Measurements from ENCODE around the gene AUTS2. TPM values are rescaled to one million over a fixed set of nuclear protein-coding genes. Genes with fewer than 3 reads are reported as not detected.

AUTS2 gene
- total RNA-seq, 1 experiment from 2014 or later: not detected

DNA sequence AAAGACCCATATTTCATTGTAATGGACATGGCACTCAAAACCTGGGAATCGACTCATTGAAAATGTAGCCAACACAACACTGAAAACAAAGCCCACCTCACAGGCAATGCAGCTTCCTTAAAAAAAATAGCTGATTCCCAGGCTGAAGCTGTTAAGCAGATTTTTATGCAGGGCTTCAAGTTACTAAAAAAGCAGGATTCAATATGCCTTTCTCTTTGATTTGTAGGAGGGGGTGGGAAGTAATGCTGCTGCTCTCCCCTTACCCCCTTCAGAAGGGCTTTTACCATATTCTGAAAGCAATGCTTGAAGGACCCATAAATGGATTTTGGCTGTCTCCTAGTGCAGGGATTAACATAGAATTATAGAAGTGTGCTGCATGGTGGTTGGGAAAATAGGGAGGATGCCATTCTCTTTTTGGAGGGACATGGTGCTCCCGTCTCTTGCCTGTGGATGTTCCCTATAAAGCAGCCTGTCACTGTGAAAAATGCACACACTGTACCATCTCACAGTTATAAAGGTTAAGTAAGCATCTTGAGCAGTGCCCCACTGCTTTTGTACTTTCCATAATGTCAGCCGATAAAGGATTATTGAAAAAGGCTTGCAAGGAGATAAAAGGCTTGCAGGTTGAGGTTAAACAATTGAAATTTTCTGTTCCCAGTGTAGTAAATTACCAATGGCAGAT is 262.8 kb downstream of the AUTS2 start:
- Mint-ChIP-seq H3K27me3 (ENCODE audit: unreplicated experiment) (no peaks in the 10 kb centered on the region), H3K36me3 (ENCODE audit: insufficient read depth, unreplicated experiment) (no peaks in the 10 kb centered on the region)
- CTCF ChIA-PET: no interaction called here

DNA sequence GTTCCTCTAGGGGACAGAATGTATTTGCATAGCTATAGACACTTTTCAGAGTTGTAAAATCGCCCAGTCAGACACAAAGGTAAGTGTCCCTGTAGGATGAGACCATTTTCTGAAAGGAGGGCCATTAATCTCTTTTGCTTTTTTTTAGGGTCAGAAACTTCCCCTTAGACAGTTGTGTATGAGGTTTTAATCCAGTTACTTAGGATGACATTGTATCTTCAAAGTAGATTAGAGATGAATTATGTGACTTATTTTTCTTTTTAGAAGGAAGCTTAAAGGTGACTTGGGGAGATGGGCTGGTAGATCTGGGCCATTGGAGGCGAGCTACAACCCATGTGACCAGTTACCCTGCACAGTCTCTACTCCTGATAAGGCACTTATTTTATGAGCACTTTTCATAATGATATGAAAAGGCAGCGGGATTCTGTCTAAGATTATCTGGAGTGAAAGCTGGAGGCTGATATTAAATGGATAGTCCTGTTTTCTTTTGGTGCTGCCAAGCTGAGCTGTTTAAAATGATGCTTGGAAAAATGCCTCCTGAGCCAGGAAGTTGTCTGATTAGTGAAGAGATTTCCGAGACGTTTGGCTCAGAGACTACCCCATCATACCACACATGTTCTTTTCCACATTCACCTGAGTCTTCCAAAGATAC is 264.3 kb downstream of the AUTS2 start:
- intact Hi-C loops (cut with micrococcal nuclease; ENCODE audit: unreplicated experiment): no loop called here
- no TSS peak for BruUV-seq (replicated peaks)
- no peaks in the 10 kb centered on the region for H3K36me3 Mint-ChIP-seq (ENCODE audit: insufficient read depth, unreplicated experiment)
- no peaks in the 10 kb centered on the region for H3K27me3 Mint-ChIP-seq (ENCODE audit: unreplicated experiment)
- DNase-seq: no peak
- H3K9me3 Mint-ChIP-seq (ENCODE audit: low read depth, unreplicated experiment): peaks cover 2% of the 10 kb centered on the region
- no peaks in the 10 kb centered on the region for H3K4me1 Mint-ChIP-seq (ENCODE audit: low read depth, unreplicated experiment)
- TF ChIP-seq, protein P1, sequence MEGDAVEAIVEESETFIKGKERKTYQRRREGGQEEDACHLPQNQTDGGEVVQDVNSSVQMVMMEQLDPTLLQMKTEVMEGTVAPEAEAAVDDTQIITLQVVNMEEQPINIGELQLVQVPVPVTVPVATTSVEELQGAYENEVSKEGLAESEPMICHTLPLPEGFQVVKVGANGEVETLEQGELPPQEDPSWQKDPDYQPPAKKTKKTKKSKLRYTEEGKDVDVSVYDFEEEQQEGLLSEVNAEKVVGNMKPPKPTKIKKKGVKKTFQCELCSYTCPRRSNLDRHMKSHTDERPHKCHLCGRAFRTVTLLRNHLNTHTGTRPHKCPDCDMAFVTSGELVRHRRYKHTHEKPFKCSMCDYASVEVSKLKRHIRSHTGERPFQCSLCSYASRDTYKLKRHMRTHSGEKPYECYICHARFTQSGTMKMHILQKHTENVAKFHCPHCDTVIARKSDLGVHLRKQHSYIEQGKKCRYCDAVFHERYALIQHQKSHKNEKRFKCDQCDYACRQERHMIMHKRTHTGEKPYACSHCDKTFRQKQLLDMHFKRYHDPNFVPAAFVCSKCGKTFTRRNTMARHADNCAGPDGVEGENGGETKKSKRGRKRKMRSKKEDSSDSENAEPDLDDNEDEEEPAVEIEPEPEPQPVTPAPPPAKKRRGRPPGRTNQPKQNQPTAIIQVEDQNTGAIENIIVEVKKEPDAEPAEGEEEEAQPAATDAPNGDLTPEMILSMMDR (IDR thresholded peaks at IDR 0.05; ENCODE audit: unreplicated experiment): no peak
- H3K27ac Mint-ChIP-seq (ENCODE audit: unreplicated experiment): no peak overlapping the region
- CTCF ChIA-PET: no interaction called here
- H3K4me3 Mint-ChIP-seq (ENCODE audit: low read depth, unreplicated experiment): no peak overlapping the region

More for the DNA sequence above, 262.8 kb downstream of the AUTS2 start:
- intact Hi-C loops (cut with micrococcal nuclease; ENCODE audit: unreplicated experiment): no loop called here
- Mint-ChIP-seq H3K27ac (ENCODE audit: unreplicated experiment) (no peak overlapping the region), H3K4me1 (ENCODE audit: low read depth, unreplicated experiment) (no peaks in the 10 kb centered on the region), H3K4me3 (ENCODE audit: low read depth, unreplicated experiment) (no peak overlapping the region), H3K9me3 (ENCODE audit: low read depth, unreplicated experiment) (peaks cover 2% of the 10 kb centered on the region)
- BruUV-seq (replicated peaks): no TSS peak
- TF ChIP-seq, protein P1 (IDR thresholded peaks at IDR 0.05; ENCODE audit: unreplicated experiment): no peak
- DNase-seq: no peak

DNA sequence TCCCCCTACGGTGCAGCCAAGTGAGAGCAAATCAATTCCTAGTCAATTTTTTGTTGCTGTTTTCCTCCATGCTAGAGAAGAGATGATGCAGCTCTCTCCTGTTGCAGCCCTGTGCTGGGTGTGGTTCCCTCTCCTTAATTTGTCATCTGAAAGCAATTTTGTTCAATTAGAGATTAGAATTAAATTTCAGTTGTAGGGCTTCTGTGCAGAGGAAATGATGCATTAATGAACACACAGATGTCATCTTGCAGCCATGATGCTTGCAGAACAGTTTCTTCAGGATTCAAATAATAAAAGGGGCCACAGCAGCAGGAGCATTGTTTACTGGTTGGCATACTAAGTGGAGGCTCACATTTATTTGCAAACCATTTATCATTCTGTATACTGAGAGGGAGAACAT is 266.0 kb downstream of the AUTS2 start:
- H3K27ac Mint-ChIP-seq (ENCODE audit: unreplicated experiment): no peak overlapping the region
- no TSS peak for BruUV-seq (replicated peaks)
- H3K27me3 Mint-ChIP-seq (ENCODE audit: unreplicated experiment): no peaks in the 10 kb centered on the region
- no peaks in the 10 kb centered on the region for H3K36me3 Mint-ChIP-seq (ENCODE audit: insufficient read depth, unreplicated experiment)
- no peaks in the 10 kb centered on the region for H3K4me1 Mint-ChIP-seq (ENCODE audit: low read depth, unreplicated experiment)
- TF ChIP-seq, protein P1 (IDR thresholded peaks at IDR 0.05; ENCODE audit: unreplicated experiment): no peak
- DNase-seq: no peak
- intact Hi-C loops (cut with micrococcal nuclease; ENCODE audit: unreplicated experiment): no loop called here
- H3K9me3 Mint-ChIP-seq (ENCODE audit: low read depth, unreplicated experiment): peaks cover 2% of the 10 kb centered on the region
- no peak overlapping the region for H3K4me3 Mint-ChIP-seq (ENCODE audit: low read depth, unreplicated experiment)
- CTCF ChIA-PET: interaction anchor here (0.7 kb wide), 1 partner anchor 22 kb away, joined by 5 read pairs; no protein-coding TSS in a partner anchor

DNA sequence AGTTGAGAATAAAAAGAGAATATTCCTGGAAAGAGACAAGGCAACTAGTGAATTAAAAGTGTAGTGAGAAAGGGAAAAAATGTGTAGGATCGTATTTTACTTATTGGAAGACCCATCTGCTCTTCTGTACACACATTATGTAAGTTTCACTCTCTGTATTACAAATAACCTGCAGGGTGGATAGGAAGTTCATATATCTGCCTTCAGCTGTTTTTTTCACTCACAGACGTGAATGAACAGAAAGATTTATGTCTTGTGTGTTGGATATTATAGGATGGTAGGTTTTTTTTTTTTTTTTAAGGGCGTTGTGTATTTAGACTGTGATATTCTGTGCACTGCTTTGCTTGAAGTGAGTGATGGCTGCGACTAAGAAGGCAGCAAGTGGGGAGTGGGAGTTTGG is 266.5 kb downstream of the AUTS2 start:
- no peak for DNase-seq
- Mint-ChIP-seq H3K27me3 (ENCODE audit: unreplicated experiment) (no peaks in the 10 kb centered on the region), H3K36me3 (ENCODE audit: insufficient read depth, unreplicated experiment) (no peaks in the 10 kb centered on the region), H3K27ac (ENCODE audit: unreplicated experiment) (no peak overlapping the region), H3K9me3 (ENCODE audit: low read depth, unreplicated experiment) (no peaks in the 10 kb centered on the region), H3K4me3 (ENCODE audit: low read depth, unreplicated experiment) (no peak overlapping the region), H3K4me1 (ENCODE audit: low read depth, unreplicated experiment) (no peaks in the 10 kb centered on the region)
- TF ChIP-seq, protein P1 (IDR thresholded peaks at IDR 0.05; ENCODE audit: unreplicated experiment): no peak
- no TSS peak for BruUV-seq (replicated peaks)
- intact Hi-C loops (cut with micrococcal nuclease; ENCODE audit: unreplicated experiment): no loop called here
- CTCF ChIA-PET: interaction anchor here (0.7 kb wide), 1 partner anchor 22 kb away, joined by 5 read pairs; no protein-coding TSS in a partner anchor
